Heart right ventricle (tissue), 16 donors: ENCODE measurements around the gene CFAP161. TPM values are rescaled to one million over a fixed set of nuclear protein-coding genes. Genes with fewer than 3 reads are reported as not detected.

Experiments
- ATAC-seq, 8 donors: fragments of 200-7000 bp; cut with Tn5 transposase; one replicate each; pipeline ENCODE4 v1.9.1; 2020; ENCODE audit warnings: mild to moderate bottlenecking in 8 of 8, moderate library complexity in 8 of 8, moderate number of reproducible peaks in 1 of 8
- DNase-seq, 2 donors: peaks; one replicate each; pipeline ENCODE4 v3.0.0-alpha.2; 2020
- H3K27ac ChIP-seq, 10 donors: fragments of 200-600 bp; sonication (generic) in 2 of 10; one replicate each; pipeline versions ENCODE4 v1.5.0 to v1.8.0; 2020 to 2022; ENCODE audit warnings: mild to moderate bottlenecking in 3 of 10
- H3K27me3 ChIP-seq, 7 donors: fragments of 200-600 bp; one replicate each; pipeline ENCODE4 v1.8.0; 2021 to 2022; ENCODE audit warnings: mild to moderate bottlenecking in 2 of 7
- H3K36me3 ChIP-seq, 9 donors: fragments of 200-600 bp; sonication (generic) in 1 of 9; one replicate each; pipeline versions ENCODE4 v1.5.0 to v1.8.0; 2020 to 2022; ENCODE audit warnings: mild to moderate bottlenecking in 2 of 9
- H3K4me1 ChIP-seq, 9 donors: fragments of 200-600 bp; sonication (generic) in 1 of 9; one replicate each; pipeline versions ENCODE4 v1.5.0 to v1.8.0; 2020 to 2022; ENCODE audit warnings: mild to moderate bottlenecking in 4 of 9
- H3K4me3 ChIP-seq, 10 donors: fragments of 200-600 bp; sonication (generic) in 2 of 10; one replicate each; pipeline versions ENCODE4 v1.5.0 to v1.8.0; 2020 to 2022; ENCODE audit warnings: mild to moderate bottlenecking in 7 of 10, moderate library complexity in 2 of 10
- H3K9me3 ChIP-seq, 11 donors: fragments of 200-600 bp in 10 of 11; sonication (generic) in 2 of 11; one replicate each; pipeline versions ENCODE4 v1.5.0 to v1.8.0; 2013 to 2022; ENCODE audit warnings: mild to moderate bottlenecking in 2 of 11, control low read depth in 1 of 11, moderate library complexity in 1 of 11
- WGBS, 2 donors: extraction: QIAGEN DNeasy Blood & Tissue Kit; methylation state at CpG; one replicate each; pipeline ENCODE4 v1.1.7; 2013; ENCODE audit warnings: inconsistent platforms in 1 of 2; 5-methylcytosine and 5-hydroxymethylcytosine counted together
- intact Hi-C, 10 donors: fragments of 100-400 bp; cut with DNase I; formaldehyde crosslinking; loops; one replicate each; pipeline versions ENCODE4 v1.11.1 to v1.14.2; 2022
- polyA plus RNA-seq, 2 donors: library from polyadenylated mRNA; stranded (reverse); fragments of 200-250 nt; gene quantifications; one replicate each; pipeline ENCODE4 v1.2.3, GENCODE V29; 2013
- total RNA-seq, 10 donors: library from RNA; stranded (reverse); fragmentation: NEBNext Ultra II Directional in 3 of 10; extraction: Animal tissue kit (Norgen Biotek cat#: 25700) in 3 of 10; gene quantifications; one replicate each; pipeline versions ENCODE4 v1.2.1 to v1.2.4, GENCODE V29; 2021 to 2023
- TF ChIP-seq, protein P1 (sequence below), 9 donors: fragments of 200-600 bp; sonication (generic) in 2 of 9; IDR thresholded peaks; one replicate each; pipeline versions ENCODE4 v1.5.0 to v1.8.0; 2021 to 2022; ENCODE audit warnings: antibody characterized with exemption in 9 of 9, mild to moderate bottlenecking in 5 of 9, moderate library complexity in 1 of 9
- donor health status: Arrhythmogenic right ventricular cardiomyopathy.
- donor health status: ischemic (EF 13 %, LVEDD 7.1; RV severe dilation, severe dysfunction).
- donor health status: healthy with polysubstance abuse.
- donor health status: DM: no; HTN: yes; CAD: no.
- donor health status: DM: no; HTN: no; CAD: no.
- donor health status: ischemic (EF 25% LVEDD 6.9; RV normal size, moderate dysfunction).
- donor health status: ischemic (EF 25% LVEDD 5.7; RV mildly dilated, moderate dysfunction).
- donor health status: healthy.
- donor health status: DM: yes; HTN: yes; CAD: no.
- donor health status: Ischemic cardiomyopathy.
- donor health status: ischemic (EF 35%, LVEDD 5.7; RV mildly dilated, moderate dysfunction).
- donor health status: nonischemic (EF 11% LVEDD 7.7; RV severe dilation, severe dysfunction).
- donor health status: DM: yes; HTN: yes; CAD: no.
- donor health status: PGD.
- donor health status: ischemic (EF 29% LVEDD 5.4; RV normal size, mild dysfunction).
- donor health status: nonischemic (EF 23%, LVEDD 6.1; RV moderate dilation, normal function).

The CFAP161 gene
- total and polyA plus RNA-seq, 12 donors = 0.28 to 1.2 (median 0.83) TPM

- intact Hi-C loops = loop anchor here in 4 of 10 donors (5.0 to 10.0 kb wide), 4 partner anchors 40 to 1832 kb away; partner anchors contain the start of gene RAMAC (in 1 of the 4)
- Histone ChIP-seq H3K4me3 (no peak overlapping the region), H3K27me3 (peaks cover 0 to 5% (median 0%) of the 10 kb centered on the region in 7 donors), H3K27ac (no peak overlapping the region), H3K36me3 (peaks cover 0 to 5% (median 0%) of the 10 kb centered on the region in 9 donors), H3K9me3 (no peaks in the 10 kb centered on the region), H3K4me1 (peaks cover 0 to 20% (median 4%) of the 10 kb centered on the region in 9 donors)
- DNase-seq = no peak
- 91 to 94% methylated on average over 4 of the region's 4 CpGs for WGBS, 2 donors
- no peak for ATAC-seq
- TF ChIP-seq, protein P1, sequence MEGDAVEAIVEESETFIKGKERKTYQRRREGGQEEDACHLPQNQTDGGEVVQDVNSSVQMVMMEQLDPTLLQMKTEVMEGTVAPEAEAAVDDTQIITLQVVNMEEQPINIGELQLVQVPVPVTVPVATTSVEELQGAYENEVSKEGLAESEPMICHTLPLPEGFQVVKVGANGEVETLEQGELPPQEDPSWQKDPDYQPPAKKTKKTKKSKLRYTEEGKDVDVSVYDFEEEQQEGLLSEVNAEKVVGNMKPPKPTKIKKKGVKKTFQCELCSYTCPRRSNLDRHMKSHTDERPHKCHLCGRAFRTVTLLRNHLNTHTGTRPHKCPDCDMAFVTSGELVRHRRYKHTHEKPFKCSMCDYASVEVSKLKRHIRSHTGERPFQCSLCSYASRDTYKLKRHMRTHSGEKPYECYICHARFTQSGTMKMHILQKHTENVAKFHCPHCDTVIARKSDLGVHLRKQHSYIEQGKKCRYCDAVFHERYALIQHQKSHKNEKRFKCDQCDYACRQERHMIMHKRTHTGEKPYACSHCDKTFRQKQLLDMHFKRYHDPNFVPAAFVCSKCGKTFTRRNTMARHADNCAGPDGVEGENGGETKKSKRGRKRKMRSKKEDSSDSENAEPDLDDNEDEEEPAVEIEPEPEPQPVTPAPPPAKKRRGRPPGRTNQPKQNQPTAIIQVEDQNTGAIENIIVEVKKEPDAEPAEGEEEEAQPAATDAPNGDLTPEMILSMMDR (IDR thresholded peaks at IDR 0.05) = no peak
Measured at GRCh38 chr15:81152799-81153198, 18.7 kb downstream of the CFAP161 start.

DNA sequence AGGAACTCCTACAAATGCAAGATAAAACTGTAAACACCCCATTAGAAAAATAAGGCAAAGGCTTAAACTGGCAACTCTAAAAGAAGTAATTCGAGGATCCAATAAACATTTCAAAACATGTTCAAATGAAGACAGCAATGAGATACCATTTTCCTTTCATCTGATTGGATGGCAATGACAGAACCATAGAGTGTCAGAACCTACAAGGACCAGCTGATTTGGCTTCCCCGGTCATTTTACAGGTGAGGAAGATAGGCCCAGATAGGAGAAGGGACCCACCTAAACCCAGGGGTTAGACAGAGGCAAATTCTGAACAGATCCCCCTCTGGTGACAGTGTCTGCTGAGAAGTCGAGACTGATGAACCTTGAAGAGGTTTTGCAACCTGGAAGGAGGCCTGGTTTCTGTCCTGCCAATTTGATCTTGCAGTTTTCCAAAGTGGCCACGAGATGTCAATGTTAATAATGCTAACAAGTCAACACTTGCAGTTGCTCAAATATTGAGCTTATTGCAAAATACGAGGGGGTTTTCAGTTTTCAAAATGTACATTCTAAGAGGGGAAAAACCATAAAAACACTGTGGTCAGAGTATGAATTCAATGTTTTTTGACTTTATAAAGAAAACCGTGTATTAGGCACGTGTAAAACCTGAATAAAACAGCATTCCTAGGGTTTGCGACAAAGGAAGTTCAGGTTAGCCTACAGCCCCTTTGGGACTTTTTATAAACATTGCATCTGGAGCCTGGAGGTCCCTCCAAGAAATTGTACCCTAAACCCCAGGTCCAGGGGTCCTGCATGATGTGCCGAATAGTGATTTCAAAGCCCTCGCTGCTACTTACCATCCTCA, 21.5 kb downstream of the CFAP161 start:
- no peak overlapping the region for H3K4me3 ChIP-seq
- H3K36me3 ChIP-seq = no peaks in the 10 kb centered on the region
- TF ChIP-seq, protein P1 (IDR thresholded peaks at IDR 0.05) = peak; percentile 26 to 81 (median 65)
- intact Hi-C loops = loop anchor here (2.0 to 10.0 kb wide), 6 partner anchors 51 to 1829 kb away; partner anchors contain the start of gene RAMAC (in 1 of the 10)
- H3K9me3 ChIP-seq = no peaks in the 10 kb centered on the region
- peaks cover 0 to 4% (median 0%) of the 10 kb centered on the region in 7 donors for H3K27me3 ChIP-seq
- 53 to 54% methylated on average over 10 of the region's 10 CpGs for WGBS, 2 donors
- ATAC-seq (peak in 7 of 8 donors; percentile 31 to 60 (median 43)), DNase-seq (peak in 1 of 2 donors; percentile 45)
- no peak overlapping the region for H3K27ac ChIP-seq
- H3K4me1 ChIP-seq = peaks cover 4 to 33% (median 10%) of the 10 kb centered on the region in 9 donors

DNA sequence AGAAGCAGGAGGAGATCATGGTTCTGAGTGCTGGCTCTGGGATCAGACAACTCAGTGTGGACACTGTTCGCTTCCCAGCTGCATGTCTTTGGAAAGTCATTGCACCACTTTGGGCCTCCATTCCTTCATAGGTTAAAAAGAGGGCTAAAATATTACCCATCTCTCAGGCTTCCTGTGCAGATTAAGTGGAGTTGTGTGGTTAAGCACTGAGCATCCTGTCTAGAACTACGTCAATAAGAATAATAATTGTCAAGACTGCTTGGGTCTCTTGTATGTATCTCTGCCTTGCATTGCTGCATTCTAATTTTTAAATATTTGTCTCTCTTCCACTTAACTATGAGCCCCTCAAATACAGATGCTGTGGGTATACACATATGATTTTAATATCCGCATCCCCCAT, 22.3 kb downstream of the CFAP161 start:
- TF ChIP-seq, protein P1 (IDR thresholded peaks at IDR 0.05) = no peak
- Histone ChIP-seq H3K4me3 (no peak overlapping the region), H3K9me3 (no peaks in the 10 kb centered on the region), H3K36me3 (no peaks in the 10 kb centered on the region), H3K27ac (no peak overlapping the region), H3K27me3 (no peaks in the 10 kb centered on the region), H3K4me1 (peaks cover 11 to 40% (median 17%) of the 10 kb centered on the region in 9 donors)
- WGBS, 2 donors = 96 to 97% methylated on average over 3 of the region's 3 CpGs
- intact Hi-C loops = loop anchor here in 8 of 10 donors (2.0 to 10.0 kb wide), 5 partner anchors 52 to 1828 kb away; partner anchors contain the start of gene RAMAC (in 1 of the 8)
- ATAC-seq (no peak), DNase-seq (no peak)

- intact Hi-C loops = loop anchor here in 8 of 10 donors (2.0 to 10.0 kb wide), 5 partner anchors 53 to 1827 kb away; partner anchors contain the start of gene RAMAC (in 1 of the 8)
- no peak for DNase-seq
- H3K4me3 ChIP-seq = no peak overlapping the region
- peaks cover 17 to 49% (median 23%) of the 10 kb centered on the region in 9 donors for H3K4me1 ChIP-seq
- peaks cover 0 to 6% (median 0%) of the 10 kb centered on the region in 7 donors for H3K27me3 ChIP-seq
- peak in 1 of 8 donors; percentile 15 for ATAC-seq
- no peaks in the 10 kb centered on the region for H3K9me3 ChIP-seq
- WGBS, 2 donors = 48 to 52% methylated on average over 5 of the region's 5 CpGs
- TF ChIP-seq, protein P1 (IDR thresholded peaks at IDR 0.05) = no peak
- H3K36me3 ChIP-seq = no peaks in the 10 kb centered on the region
- peak overlapping the region in 2 of 10 donors; percentile 1 to 36 for H3K27ac ChIP-seq
Measured at GRCh38 chr15:81157195-81157938, 23.3 kb downstream of the CFAP161 start.
